ENCODE results near the gene KRR1.
A peak's percentile ranks its signal among the peaks of the same experiment; 100 is the strongest.
"Not testable (repeated sequence)": the region's sequence is repeated elsewhere in the genome, so short reads cannot be mapped to it uniquely, and the experiment has no call there.

Gene KRR1

GRCh38 chr12:75484450-75484849, 27.0 kb downstream of the KRR1 start:
- not testable (repeated sequence) for H3K36me3 ChIP-seq (ENCODE audit: control insufficient read depth in 1 of 2, insufficient read depth in 2 of 2, low read length in 2 of 2); H3K27me3 ChIP-seq (ENCODE audit: low read depth, low read length); H3K4me3 ChIP-seq (ENCODE audit: low read depth in 1 of 2, low read length in 2 of 2); H3K27ac ChIP-seq (ENCODE audit: low read length); H3K9me3 ChIP-seq (ENCODE audit: control insufficient read depth in 1 of 2, low read length in 2 of 2)
- H3K4me1 ChIP-seq (ENCODE audit: control insufficient read depth in 1 of 2, insufficient read depth in 2 of 2, low read length in 2 of 2), result peaks cover 5 to 21% of the 10 kb centered on the region in 2 donors

DNA sequence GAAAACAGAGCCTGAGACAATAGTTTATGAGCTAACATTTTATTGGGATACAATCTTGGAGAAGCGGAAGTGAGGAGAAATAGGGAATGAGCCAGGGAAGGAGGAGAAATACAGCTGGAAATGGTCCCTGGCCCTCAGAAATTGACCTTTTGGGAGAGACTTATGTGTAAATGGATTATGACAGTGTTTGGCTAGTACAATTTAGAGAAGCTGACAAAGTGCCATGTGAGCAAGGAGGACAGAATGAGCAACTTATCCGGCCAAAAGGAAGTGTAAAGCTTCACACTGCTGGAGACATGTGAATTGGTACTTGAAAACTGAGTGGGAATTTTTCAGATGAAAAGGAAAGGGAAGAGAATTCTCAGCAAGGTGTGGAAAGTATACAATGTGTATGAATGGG, 28.0 kb downstream of the KRR1 start:
- Histone ChIP-seq H3K9me3 (ENCODE audit: control insufficient read depth in 1 of 2, low read length in 2 of 2) (no peaks in the 10 kb centered on the region), H3K36me3 (ENCODE audit: control insufficient read depth in 1 of 2, insufficient read depth in 2 of 2, low read length in 2 of 2) (peaks cover 0 to 4% of the 10 kb centered on the region in 2 donors), H3K27me3 (ENCODE audit: low read depth, low read length) (no peaks in the 10 kb centered on the region), H3K4me1 (ENCODE audit: control insufficient read depth in 1 of 2, insufficient read depth in 2 of 2, low read length in 2 of 2) (peaks cover 5 to 16% of the 10 kb centered on the region in 2 donors), H3K4me3 (ENCODE audit: low read depth in 1 of 2, low read length in 2 of 2) (peak overlapping the region; percentile 71 to 76), H3K27ac (ENCODE audit: low read length) (peak overlapping the region; percentile 84)

DNA sequence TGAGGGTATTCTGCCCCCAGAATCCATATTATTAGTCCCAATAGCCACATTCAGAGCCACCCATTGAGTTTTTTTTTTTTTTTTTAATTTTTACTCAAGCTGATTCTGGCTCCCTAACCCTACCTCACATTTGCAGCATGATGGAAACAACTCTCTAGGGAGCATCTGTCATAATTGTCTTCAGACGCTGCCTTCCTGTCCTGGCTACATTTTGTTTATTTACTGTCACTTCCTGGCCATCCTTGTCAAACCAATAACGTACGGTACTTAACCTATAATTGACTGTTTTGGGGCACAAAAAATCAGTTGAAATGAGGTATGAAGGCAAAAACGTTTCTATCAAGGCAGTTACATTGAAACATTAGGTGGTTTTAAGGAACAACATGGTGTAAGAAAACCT, 28.8 kb downstream of the KRR1 start:
- Histone ChIP-seq H3K4me3 (ENCODE audit: low read depth in 1 of 2, low read length in 2 of 2) (peak overlapping the region; percentile 71 to 76), H3K27me3 (ENCODE audit: low read depth, low read length) (no peaks in the 10 kb centered on the region)

GRCh38 chr12:75481774-75482173, 29.6 kb downstream of the KRR1 start:
- Histone ChIP-seq H3K4me3 (ENCODE audit: low read depth in 1 of 2, low read length in 2 of 2) (peak overlapping the region; percentile 71 to 76), H3K36me3 (ENCODE audit: control insufficient read depth in 1 of 2, insufficient read depth in 2 of 2, low read length in 2 of 2) (peaks cover 0 to 4% of the 10 kb centered on the region in 2 donors), H3K9me3 (ENCODE audit: control insufficient read depth in 1 of 2, low read length in 2 of 2) (no peaks in the 10 kb centered on the region), H3K4me1 (ENCODE audit: control insufficient read depth in 1 of 2, insufficient read depth in 2 of 2, low read length in 2 of 2) (peaks cover 5 to 16% of the 10 kb centered on the region in 2 donors), H3K27me3 (ENCODE audit: low read depth, low read length) (no peaks in the 10 kb centered on the region), H3K27ac (ENCODE audit: low read length) (peak overlapping the region; percentile 84)

More for the DNA sequence above, 28.8 kb downstream of the KRR1 start:
- Histone ChIP-seq H3K4me1 (ENCODE audit: control insufficient read depth in 1 of 2, insufficient read depth in 2 of 2, low read length in 2 of 2) (peaks cover 5 to 16% of the 10 kb centered on the region in 2 donors), H3K27ac (ENCODE audit: low read length) (peak overlapping the region; percentile 84), H3K36me3 (ENCODE audit: control insufficient read depth in 1 of 2, insufficient read depth in 2 of 2, low read length in 2 of 2) (peaks cover 0 to 4% of the 10 kb centered on the region in 2 donors), H3K9me3 (ENCODE audit: control insufficient read depth in 1 of 2, low read length in 2 of 2) (no peaks in the 10 kb centered on the region)

- H3K9me3 ChIP-seq (ENCODE audit: control insufficient read depth in 1 of 2, low read length in 2 of 2), result no peaks in the 10 kb centered on the region
- no peaks in the 10 kb centered on the region for H3K27me3 ChIP-seq (ENCODE audit: low read depth, low read length)
- peaks cover 5 to 16% of the 10 kb centered on the region in 2 donors for H3K4me1 ChIP-seq (ENCODE audit: control insufficient read depth in 1 of 2, insufficient read depth in 2 of 2, low read length in 2 of 2)
- peaks cover 0 to 4% of the 10 kb centered on the region in 2 donors for H3K36me3 ChIP-seq (ENCODE audit: control insufficient read depth in 1 of 2, insufficient read depth in 2 of 2, low read length in 2 of 2)
- H3K27ac ChIP-seq (ENCODE audit: low read length), result peak overlapping the region; percentile 84
- H3K4me3 ChIP-seq (ENCODE audit: low read depth in 1 of 2, low read length in 2 of 2), result peak overlapping the region; percentile 71 to 76
Observed at GRCh38 chr12:75481013-75481705, 30.2 kb downstream of the KRR1 start.

DNA sequence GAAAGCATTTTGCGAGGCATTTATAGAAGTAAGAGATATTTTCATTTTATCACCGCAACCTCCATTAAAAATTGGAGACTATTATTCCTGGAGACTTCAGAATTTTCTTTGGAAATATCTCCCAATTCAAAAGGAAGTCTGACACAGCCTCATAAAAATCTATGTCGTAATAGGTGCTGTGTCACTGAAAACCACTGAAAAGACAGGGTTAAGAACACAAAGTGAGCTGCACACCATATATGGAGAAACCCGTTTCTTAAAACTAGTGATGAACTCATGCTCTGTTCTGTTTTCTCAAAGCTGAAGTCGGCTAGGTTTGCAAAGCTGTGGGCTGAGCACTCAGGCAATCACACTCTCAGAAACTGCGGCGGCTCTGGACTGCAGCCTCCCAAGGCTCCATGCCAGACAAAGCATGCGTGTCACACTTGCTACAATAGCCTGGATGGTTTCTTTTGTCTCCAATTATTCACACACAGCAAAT, 30.9 kb downstream of the KRR1 start, which contains the start of gene GLIPR1:
TSS of gene GLIPR1 (plus strand) at position 287 of the 481 bp plus-strand sequence. CDS start at position 413, 126 bp downstream.
- Histone ChIP-seq H3K27ac (ENCODE audit: low read length) (peak within 1 kb of the TSS; percentile 84), H3K27me3 (ENCODE audit: low read depth, low read length) (no peaks in the 10 kb centered on the region), H3K4me3 (ENCODE audit: low read depth in 1 of 2, low read length in 2 of 2) (peak within 1 kb of the TSS; percentile 71 to 76), H3K36me3 (ENCODE audit: control insufficient read depth in 1 of 2, insufficient read depth in 2 of 2, low read length in 2 of 2) (peaks cover 0 to 4% of the 10 kb centered on the region in 2 donors), H3K4me1 (ENCODE audit: control insufficient read depth in 1 of 2, insufficient read depth in 2 of 2, low read length in 2 of 2) (peaks cover 5 to 16% of the 10 kb centered on the region in 2 donors), H3K9me3 (ENCODE audit: control insufficient read depth in 1 of 2, low read length in 2 of 2) (no peaks in the 10 kb centered on the region)

DNA sequence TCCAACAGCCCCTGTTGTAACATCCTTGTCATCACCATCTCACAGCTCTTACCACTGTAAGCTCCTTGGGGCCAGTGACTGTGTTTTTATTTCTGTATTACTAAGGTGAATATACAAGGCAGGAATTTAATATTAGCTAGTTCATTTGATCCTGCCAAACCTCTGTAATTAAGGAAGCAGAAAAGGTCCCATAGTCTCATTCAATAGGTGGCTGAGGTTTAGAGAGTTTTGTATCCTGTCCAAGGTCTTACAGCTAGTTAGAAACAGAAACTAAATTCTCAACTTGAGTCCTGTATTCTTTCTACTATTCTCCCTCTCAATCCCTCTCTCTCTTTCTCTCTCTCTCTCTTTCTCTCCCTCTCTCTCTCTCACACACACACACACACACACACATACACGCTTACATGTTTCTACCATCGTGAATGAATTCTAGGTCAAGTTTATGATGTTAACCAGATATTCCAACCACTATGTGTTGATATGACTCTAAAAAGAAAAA, 31.4 kb downstream of the KRR1 start:
- H3K27me3 ChIP-seq (ENCODE audit: low read depth, low read length), result no peaks in the 10 kb centered on the region
- H3K4me3 ChIP-seq (ENCODE audit: low read depth in 1 of 2, low read length in 2 of 2), result peak overlapping the region; percentile 71 to 76
- H3K4me1 ChIP-seq (ENCODE audit: control insufficient read depth in 1 of 2, insufficient read depth in 2 of 2, low read length in 2 of 2), result peaks cover 5 to 16% of the 10 kb centered on the region in 2 donors
- peak overlapping the region; percentile 84 for H3K27ac ChIP-seq (ENCODE audit: low read length)
- H3K9me3 ChIP-seq (ENCODE audit: control insufficient read depth in 1 of 2, low read length in 2 of 2), result no peaks in the 10 kb centered on the region
- H3K36me3 ChIP-seq (ENCODE audit: control insufficient read depth in 1 of 2, insufficient read depth in 2 of 2, low read length in 2 of 2), result peaks cover 0 to 4% of the 10 kb centered on the region in 2 donors

DNA sequence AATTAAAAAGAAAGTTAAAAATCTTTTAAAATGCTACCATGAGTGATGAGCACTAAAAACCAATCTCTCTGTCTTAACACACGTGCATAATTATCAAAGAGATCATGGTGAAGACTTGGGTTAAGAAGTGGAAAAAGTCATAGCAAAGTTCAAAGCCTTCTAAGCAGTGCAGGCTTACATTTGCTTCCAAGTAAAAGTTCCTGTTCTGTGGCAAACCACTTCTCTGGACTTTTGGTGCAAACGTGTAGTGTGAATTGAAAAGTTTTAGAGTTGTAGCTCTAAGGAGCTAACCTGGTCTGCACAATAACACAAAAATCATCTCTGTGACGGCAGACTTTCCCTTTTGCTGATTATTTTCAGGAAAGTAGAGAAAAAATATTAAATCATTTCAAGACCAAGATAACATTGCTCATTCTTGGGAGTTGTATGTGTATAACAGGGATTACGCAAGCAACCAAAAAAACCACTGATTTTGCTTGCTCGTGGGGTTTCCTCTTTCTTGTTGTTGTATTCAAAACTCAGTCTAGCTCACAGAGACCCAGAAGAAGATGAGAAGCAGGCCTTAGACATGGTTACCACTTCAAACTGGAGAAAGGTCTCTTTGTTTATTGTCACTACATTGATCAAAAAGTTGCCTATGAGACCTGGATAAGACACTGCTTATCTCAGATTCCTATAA, 33.2 kb downstream of the KRR1 start:
- Histone ChIP-seq H3K4me1 (ENCODE audit: control insufficient read depth in 1 of 2, insufficient read depth in 2 of 2, low read length in 2 of 2) (peaks cover 2 to 6% of the 10 kb centered on the region in 2 donors), H3K36me3 (ENCODE audit: control insufficient read depth in 1 of 2, insufficient read depth in 2 of 2, low read length in 2 of 2) (peaks cover 0 to 4% of the 10 kb centered on the region in 2 donors), H3K4me3 (ENCODE audit: low read depth in 1 of 2, low read length in 2 of 2) (no peak overlapping the region), H3K27ac (ENCODE audit: low read length) (no peak overlapping the region), H3K27me3 (ENCODE audit: low read depth, low read length) (no peaks in the 10 kb centered on the region), H3K9me3 (ENCODE audit: control insufficient read depth in 1 of 2, low read length in 2 of 2) (no peaks in the 10 kb centered on the region)

GRCh38 chr12:75477137-75477536, 34.3 kb downstream of the KRR1 start:
- H3K27ac ChIP-seq (ENCODE audit: low read length), result no peak overlapping the region

DNA sequence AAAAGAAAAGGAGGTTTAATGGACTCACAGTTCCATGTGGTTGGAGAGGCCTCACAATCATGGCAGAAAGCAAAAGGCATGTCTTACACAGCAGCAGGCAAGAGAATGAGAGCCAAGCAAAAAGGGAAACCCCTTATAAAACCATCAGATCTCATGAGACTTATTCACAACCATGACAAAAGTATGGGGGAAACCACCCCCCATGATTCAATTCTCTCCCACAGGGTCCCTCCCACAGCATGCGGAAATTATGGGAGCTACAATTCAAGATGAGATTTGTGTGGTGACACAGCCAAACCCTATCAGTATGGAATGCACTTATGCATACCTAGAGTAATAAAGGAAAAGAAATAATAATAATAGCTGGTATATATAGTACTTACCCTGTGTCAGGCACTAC, 35.3 kb downstream of the KRR1 start:
- H3K27me3 ChIP-seq (ENCODE audit: low read depth, low read length), result no peaks in the 10 kb centered on the region
- peaks cover 0 to 4% of the 10 kb centered on the region in 2 donors for H3K36me3 ChIP-seq (ENCODE audit: control insufficient read depth in 1 of 2, insufficient read depth in 2 of 2, low read length in 2 of 2)
- no peak overlapping the region for H3K27ac ChIP-seq (ENCODE audit: low read length)

More at GRCh38 chr12:75477137-75477536, 34.3 kb downstream of the KRR1 start:
- Histone ChIP-seq H3K36me3 (ENCODE audit: control insufficient read depth in 1 of 2, insufficient read depth in 2 of 2, low read length in 2 of 2) (peaks cover 0 to 4% of the 10 kb centered on the region in 2 donors), H3K27me3 (ENCODE audit: low read depth, low read length) (no peaks in the 10 kb centered on the region), H3K4me3 (ENCODE audit: low read depth in 1 of 2, low read length in 2 of 2) (no peak overlapping the region), H3K4me1 (ENCODE audit: control insufficient read depth in 1 of 2, insufficient read depth in 2 of 2, low read length in 2 of 2) (peaks cover 0 to 3% of the 10 kb centered on the region in 2 donors), H3K9me3 (ENCODE audit: control insufficient read depth in 1 of 2, low read length in 2 of 2) (no peaks in the 10 kb centered on the region)

DNA sequence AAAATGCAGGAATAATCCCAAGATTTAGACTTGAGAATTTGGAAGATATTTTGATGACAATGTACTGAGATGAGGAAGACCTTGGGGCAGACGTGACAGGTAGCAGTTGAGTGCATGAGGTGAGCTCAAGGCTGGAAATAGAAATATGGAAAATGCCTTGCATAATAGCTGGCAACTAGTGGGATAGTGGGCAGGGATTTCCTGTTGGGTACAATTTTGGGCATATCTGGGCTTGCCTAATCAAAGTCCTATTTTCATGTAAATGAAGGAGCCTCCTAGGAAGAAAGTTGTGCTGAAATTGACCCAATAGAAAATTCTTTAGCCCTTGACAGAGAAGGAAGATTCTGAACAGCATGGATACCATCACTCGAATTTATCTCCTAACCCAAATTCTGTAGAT, 37.3 kb downstream of the KRR1 start:
- Histone ChIP-seq H3K27me3 (ENCODE audit: low read depth, low read length) (no peaks in the 10 kb centered on the region), H3K4me1 (ENCODE audit: control insufficient read depth in 1 of 2, insufficient read depth in 2 of 2, low read length in 2 of 2) (no peaks in the 10 kb centered on the region), H3K36me3 (ENCODE audit: control insufficient read depth in 1 of 2, insufficient read depth in 2 of 2, low read length in 2 of 2) (no peaks in the 10 kb centered on the region), H3K27ac (ENCODE audit: low read length) (no peak overlapping the region), H3K9me3 (ENCODE audit: control insufficient read depth in 1 of 2, low read length in 2 of 2) (no peaks in the 10 kb centered on the region), H3K4me3 (ENCODE audit: low read depth in 1 of 2, low read length in 2 of 2) (no peak overlapping the region)

More for the DNA sequence above, 35.3 kb downstream of the KRR1 start:
- no peaks in the 10 kb centered on the region for H3K9me3 ChIP-seq (ENCODE audit: control insufficient read depth in 1 of 2, low read length in 2 of 2)
- peaks cover 0 to 3% of the 10 kb centered on the region in 2 donors for H3K4me1 ChIP-seq (ENCODE audit: control insufficient read depth in 1 of 2, insufficient read depth in 2 of 2, low read length in 2 of 2)
- H3K4me3 ChIP-seq (ENCODE audit: low read depth in 1 of 2, low read length in 2 of 2), result no peak overlapping the region

Measured in muscle layer of duodenum (tissue), 2 donors.